HG03159 (cell line): Measurements from ENCODE around the gene NAT14.
"Not testable (repeated sequence)": the region's sequence is repeated elsewhere in the genome, so short reads cannot be mapped to it uniquely, and the experiment has no call there.

ENCODE experiments used
- ATAC-seq: cut with Tn5 transposase; IDR thresholded peaks from one replicate; pipeline ENCODE4 v1.9.1; 2021; ENCODE audit warnings: mild to moderate bottlenecking, moderate library complexity; ENCODE audit not compliant: unreplicated experiment

Gene NAT14

GRCh38 chr19:55484593-55485438, at the start of gene NAT14:
Gene NAT14 (plus strand): TSS chr19:55485188. CDS start chr19:55485709, 521 bp downstream.
- ATAC-seq = peak; percentile 66

GRCh38 chr19:55436847-55437246, 48.1 kb upstream of the NAT14 start:
- no peak for ATAC-seq

GRCh38 chr19:55437410-55437809, 47.6 kb upstream of the NAT14 start:
- ATAC-seq = no peak

GRCh38 chr19:55439052-55439451, 45.9 kb upstream of the NAT14 start:
- ATAC-seq = no peak

GRCh38 chr19:55440411-55441105, 44.4 kb upstream of the NAT14 start:
- ATAC-seq = no peak

GRCh38 chr19:55441319-55441691, 43.7 kb upstream of the NAT14 start:
- ATAC-seq = no peak

GRCh38 chr19:55441692-55442321, 43.2 kb upstream of the NAT14 start:
- no peak for ATAC-seq

- ATAC-seq = no peak
These were observed 42.5 kb upstream of the NAT14 start for GRCh38 chr19:55442372-55442961.

GRCh38 chr19:55443045-55443823, 41.8 kb upstream of the NAT14 start, which contains the start of gene SHISA7:
Gene SHISA7 (minus strand): TSS chr19:55443300. CDS start chr19:55442863, 437 bp downstream.
- no peak for ATAC-seq

- no peak for ATAC-seq
These were observed 41.0 kb upstream of the NAT14 start for GRCh38 chr19:55443824-55444480.

GRCh38 chr19:55444646-55445045, 40.3 kb upstream of the NAT14 start:
- no peak for ATAC-seq

- no peak for ATAC-seq
These were observed 38.9 kb upstream of the NAT14 start for GRCh38 chr19:55446060-55446459.

GRCh38 chr19:55447421-55448174, 37.4 kb upstream of the NAT14 start:
- ATAC-seq = no peak

GRCh38 chr19:55448175-55448490, 36.9 kb upstream of the NAT14 start:
- not testable (repeated sequence) for ATAC-seq

- ATAC-seq = no peak
These were observed 35.5 kb upstream of the NAT14 start for GRCh38 chr19:55449469-55449868.

- ATAC-seq = no peak
These were observed 33.6 kb upstream of the NAT14 start for GRCh38 chr19:55451163-55451964.

- no peak for ATAC-seq
These were observed 32.8 kb upstream of the NAT14 start for GRCh38 chr19:55451965-55452748.
